Upper lobe of left lung (tissue), 4 donors: Measurements from ENCODE around the gene TMEM240.

Experiments used
- CTCF ChIP-seq, 6 experiments: fragments of 450-650 bp in 4 of 6; fragments of 200-600 bp in 2 of 6; sonication (generic) in 2 of 6; IDR thresholded peaks; one replicate each; pipeline ENCODE4 v1.5.1; 2016 to 2019; ENCODE audit warnings: antibody characterized with exemption in 6 of 6
- POLR2A ChIP-seq, 4 donors: fragments of 450-650 bp; IDR thresholded peaks; one replicate each; pipeline ENCODE4 v1.5.1; 2016 to 2017; ENCODE audit warnings: antibody characterized with exemption in 4 of 4, mild to moderate bottlenecking in 2 of 4

DNA sequence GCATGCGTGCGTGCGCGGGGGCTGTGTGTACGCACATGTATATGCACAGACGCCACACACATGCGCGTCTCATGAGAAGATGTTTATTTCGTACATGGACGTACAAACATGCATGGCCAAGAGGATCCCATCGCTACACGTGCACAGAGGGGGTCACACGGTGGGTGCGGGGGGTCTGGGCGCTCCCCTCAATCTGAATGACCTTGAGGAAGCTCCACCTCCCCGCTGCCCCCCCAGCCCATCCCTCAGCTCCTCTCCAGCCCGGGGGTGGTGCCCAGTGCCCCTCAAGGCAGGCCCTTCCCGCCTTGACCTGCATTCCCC lies 1.5 kb downstream of the TMEM240 start:
- TF ChIP-seq POLR2A (IDR thresholded peaks at IDR 0.05) = no peak
- no peak for TF ChIP-seq CTCF (IDR thresholded peaks at IDR 0.05)
